B cell (primary cell): ENCODE data around the gene RPRD1B. TPM values are rescaled to one million over a fixed set of nuclear protein-coding genes. Genes with fewer than 3 reads are reported as not detected.

Experiments
- ATAC-seq: fragments of 200-7000 bp; cut with Tn5 transposase; one replicate; pipeline ENCODE4 v1.10.0; 2021; ENCODE audit warnings: low read depth, mild to moderate bottlenecking, moderate number of reproducible peaks, moderate library complexity
- CTCF ChIA-PET: fragments of 350-600 bp; sonication (Branson Sonifier 250); formaldehyde crosslinking; loops from one replicate; lab custom pipeline; 2021; ENCODE audit warnings: antibody characterized with exemption, inconsistent platforms; lab: Charles Lee
- POLR2A ChIA-PET: fragments of 350-600 bp; sonication (Branson Sonifier 250); formaldehyde crosslinking; loops from one replicate; lab custom pipeline; 2021; ENCODE audit warnings: antibody characterized with exemption; lab: Charles Lee
- DNase-seq: peaks from one replicate; pipeline ENCODE4 v3.0.0; 2013
- H2AFZ ChIP-seq: 2 replicates; pipeline ENCODE4 v1.6.1; 2012; ENCODE audit warnings: mild to moderate bottlenecking, low read depth, low read length; ENCODE audit not compliant: insufficient read depth, poor library complexity, severe bottlenecking
- H3K27ac ChIP-seq, 2 donors: 1 replicate in 1 of 2; 2 replicates in 1 of 2; pipeline ENCODE4 v1.5.1; 2012 to 2013; ENCODE audit warnings: low read length in 2 of 2, mild to moderate bottlenecking in 2 of 2, moderate library complexity in 1 of 2
- H3K27me3 ChIP-seq, 4 experiments: fragments of 200-600 bp in 1 of 4; sonication (generic) in 1 of 4; replicated peaks in 1 of 4; 1 replicate in 2 of 4; 2 replicates in 2 of 4; pipeline versions ENCODE4 v1.6.1 to v1.7.0; 2013 to 2016; ENCODE audit warnings: low read length in 3 of 4, mild to moderate bottlenecking in 2 of 4, mixed read lengths in 1 of 4, moderate library complexity in 1 of 4; ENCODE audit not compliant: insufficient read depth in 4 of 4, control insufficient read depth in 3 of 4; ENCODE audit errors: control extremely low read depth in 1 of 4
- H3K36me3 ChIP-seq, 2 experiments: replicated peaks in 1 of 2; 1 replicate in 1 of 2; 2 replicates in 1 of 2; pipeline versions ENCODE4 v1.6.1 to v1.7.1; 2013; ENCODE audit warnings: low read length in 1 of 2; ENCODE audit not compliant: insufficient read depth in 2 of 2, control insufficient read depth in 1 of 2; ENCODE audit errors: control extremely low read depth in 1 of 2, extremely low read depth in 1 of 2
- H3K4me1 ChIP-seq, 2 donors: fragments of 200-600 bp in 1 of 2; sonication (generic) in 1 of 2; 1 replicate in 1 of 2; 2 replicates in 1 of 2; pipeline versions ENCODE4 v1.5.1 to v1.6.1; 2013 to 2017; ENCODE audit warnings: low read length in 2 of 2; ENCODE audit not compliant: control insufficient read depth in 2 of 2, insufficient read depth in 2 of 2
- H3K4me2 ChIP-seq: replicated peaks from 2 replicates; pipeline ENCODE3; 2012; ENCODE audit warnings: mild to moderate bottlenecking, low read depth, low read length; ENCODE audit not compliant: poor library complexity, severe bottlenecking
- H3K4me3 ChIP-seq, 5 experiments: fragments of 200-600 bp in 1 of 5; sonication (generic) in 1 of 5; 1 replicate in 3 of 5; 2 replicates in 2 of 5; pipeline versions ENCODE4 v1.5.1 to v1.7.0; 2011 to 2016; ENCODE audit warnings: low read length in 4 of 5, mild to moderate bottlenecking in 4 of 5, low read depth in 2 of 5, control low read depth in 1 of 5, moderate library complexity in 1 of 5; ENCODE audit not compliant: insufficient read depth in 1 of 5; ENCODE audit errors: control extremely low read depth in 1 of 5, extremely low read depth in 1 of 5
- H3K79me2 ChIP-seq: fragments of 200-600 bp; sonication (generic); one replicate; pipeline ENCODE4 v1.6.0; 2016; ENCODE audit warnings: low read length; ENCODE audit not compliant: control insufficient read depth, insufficient read depth
- H3K9ac ChIP-seq: fragments of 200-600 bp; sonication (generic); 2 replicates; pipeline ENCODE4 v1.6.1; 2017; ENCODE audit warnings: mild to moderate bottlenecking, low read length, moderate library complexity
- H3K9me3 ChIP-seq, 3 donors: one replicate each; pipeline versions ENCODE4 v1.6.1 to v1.7.1; 2013; ENCODE audit warnings: low read length in 2 of 3; ENCODE audit not compliant: control insufficient read depth in 2 of 3, insufficient read depth in 1 of 3; ENCODE audit errors: control extremely low read depth in 1 of 3
- H4K20me1 ChIP-seq: 2 replicates; pipeline ENCODE4 v1.6.0; 2012; ENCODE audit warnings: mild to moderate bottlenecking, low read length; ENCODE audit not compliant: insufficient read depth, control insufficient read depth, poor library complexity, severe bottlenecking
- H3K27ac Mint-ChIP-seq: one replicate; pipeline ENCODE4 v1.8.0; 2021; ENCODE audit warnings: mixed read lengths
- H3K27me3 Mint-ChIP-seq: one replicate; pipeline ENCODE4 v1.8.0; 2021; ENCODE audit warnings: mixed read lengths
- H3K4me1 Mint-ChIP-seq: one replicate; pipeline ENCODE4 v1.8.0; 2021; ENCODE audit warnings: mixed read lengths
- H3K4me3 Mint-ChIP-seq: one replicate; pipeline ENCODE4 v1.8.0; 2021; ENCODE audit warnings: mixed read lengths
- H3K9me3 Mint-ChIP-seq: one replicate; pipeline ENCODE4 v1.8.0; 2022; ENCODE audit warnings: mixed read lengths; ENCODE audit not compliant: insufficient read depth
- CTCF ChIP-seq: fragments of 200-600 bp; IDR thresholded peaks from one replicate; pipeline ENCODE4 v1.8.0; 2022; ENCODE audit warnings: antibody characterized with exemption, mild to moderate bottlenecking
- EZH2 ChIP-seq: IDR thresholded peaks from 2 replicates; pipeline ENCODE4 v1.6.1; 2012; ENCODE audit warnings: borderline replicate concordance, low read depth, mild to moderate bottlenecking, moderate library complexity, low read length; ENCODE audit not compliant: insufficient read depth, poor library complexity, severe bottlenecking
- WGBS: methylation state at CpG from one replicate; pipeline ENCODE4 v1.1.5; 2013; ENCODE audit warnings: missing lambda C conversion rate; ENCODE audit not compliant: insufficient coverage; 5-methylcytosine and 5-hydroxymethylcytosine counted together
- intact Hi-C: fragments of 100-400 bp; cut with micrococcal nuclease; formaldehyde crosslinking; loops from one replicate; pipeline ENCODE4 v1.10.0; 2022
- polyA plus RNA-seq: library from polyadenylated mRNA; depleted of rRNA; stranded (reverse); fragments of >200 nt; gene quantifications from 2 replicates; pipeline ENCODE4 v1.2.3, GENCODE V29; 2012
- total RNA-seq, 2 donors: library from RNA; stranded (reverse); fragments of 120-200 nt in 1 of 2; gene quantifications; 1 replicate in 1 of 2; 2 replicates in 1 of 2; pipeline versions ENCODE4 v1.2.3 to v1.2.4, GENCODE V29; 2013 to 2022

The RPRD1B gene
- total and polyA plus RNA-seq, 2 donors (not counting 1 experiment from before 2014, with no cell fraction given): 6.0 to 54.9 TPM

DNA sequence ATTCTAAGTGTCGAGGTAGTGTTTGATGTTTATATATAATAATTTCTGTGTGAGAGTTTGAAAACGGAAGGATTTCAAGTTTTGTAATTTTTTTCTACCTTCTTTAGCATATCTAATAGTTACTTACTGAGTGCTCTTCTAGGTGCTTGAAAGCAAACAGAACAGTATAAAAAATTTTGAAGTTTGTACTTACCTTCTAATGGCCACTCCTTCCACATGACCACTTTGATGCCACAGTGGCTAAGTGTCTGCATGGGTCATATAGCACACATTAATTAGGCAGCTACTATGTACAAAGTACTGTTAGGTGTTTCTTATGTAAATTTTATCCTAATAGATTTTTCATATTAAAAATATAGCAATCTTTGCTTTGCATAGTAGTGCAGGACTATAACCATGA is 21.1 kb downstream of the RPRD1B start:
- intact Hi-C loops: no loop called here
- Histone ChIP-seq H3K36me3 (peaks cover 0 to 58% of the 10 kb centered on the region in 2 experiments), H3K27me3 (no peaks in the 10 kb centered on the region), H3K4me2 (no peak overlapping the region), H3K9ac (no peak overlapping the region), H3K4me1 (peaks cover 0 to 3% of the 10 kb centered on the region in 2 donors), H4K20me1 (peaks cover 33% of the 10 kb centered on the region), H3K79me2 (peaks cover 43% of the 10 kb centered on the region), H3K9me3 (no peaks in the 10 kb centered on the region), H3K27ac (no peak overlapping the region), H3K4me3 (no peak overlapping the region), H2AFZ (no peak overlapping the region)
- TF ChIP-seq EZH2 (no peak), CTCF (no peak)
- ATAC-seq: no peak
- no CpG with 5 or more reads among the region's 2 CpGs for WGBS
- Mint-ChIP-seq H3K4me1 (peaks cover 12% of the 10 kb centered on the region), H3K9me3 (no peaks in the 10 kb centered on the region), H3K4me3 (no peak overlapping the region), H3K27me3 (no peaks in the 10 kb centered on the region), H3K27ac (no peak overlapping the region)
- POLR2A ChIA-PET: no interaction called here
- no peak for DNase-seq
- CTCF ChIA-PET: interaction anchor here (0.7 to 19.6 kb wide), 4 partner anchors 10 to 165 kb away, joined by 3 to 494 read pairs (median 3); no protein-coding TSS in a partner anchor

DNA sequence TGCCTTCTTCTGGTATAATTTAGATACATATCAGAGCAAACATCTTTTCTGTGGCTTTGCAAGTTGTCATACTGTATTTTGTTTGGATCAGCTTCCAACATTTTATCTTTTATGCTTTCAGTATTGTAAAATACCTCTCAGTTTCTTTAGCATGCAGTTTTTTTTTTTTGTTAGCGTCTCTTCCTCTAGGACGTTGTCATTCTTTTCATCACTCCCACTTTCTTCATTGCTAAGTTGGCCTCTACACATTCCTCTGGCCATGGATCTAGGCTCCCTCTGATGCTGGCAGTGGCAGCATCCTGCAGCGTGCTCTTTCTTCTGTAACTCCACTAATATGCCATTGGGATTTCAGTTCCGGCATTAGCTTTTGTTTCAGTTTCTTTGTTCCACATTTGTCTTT is 21.7 kb downstream of the RPRD1B start:
- DNase-seq: no peak
- H3K9me3 ChIP-seq: no peaks in the 10 kb centered on the region
- intact Hi-C loops: no loop called here
- H3K4me3 ChIP-seq: no peak overlapping the region
- peaks cover 4 to 58% of the 10 kb centered on the region in 2 experiments for H3K36me3 ChIP-seq
- H2AFZ ChIP-seq: no peak overlapping the region
- no peak overlapping the region for H3K9ac ChIP-seq
- no peaks in the 10 kb centered on the region for H3K27me3 ChIP-seq
- peaks cover 12% of the 10 kb centered on the region for H3K4me1 Mint-ChIP-seq
- no peaks in the 10 kb centered on the region for H3K27me3 Mint-ChIP-seq
- H3K4me3 Mint-ChIP-seq: no peak overlapping the region
- H3K4me2 ChIP-seq: no peak overlapping the region
- peaks cover 29% of the 10 kb centered on the region for H4K20me1 ChIP-seq
- 83% methylated on average over 4 of the region's 4 CpGs for WGBS
- peaks cover 0 to 3% of the 10 kb centered on the region in 2 donors for H3K4me1 ChIP-seq
- no peak overlapping the region for H3K27ac Mint-ChIP-seq
- ChIA-PET CTCF (interaction anchor here (0.7 to 19.6 kb wide), 5 partner anchors 11 to 164 kb away, joined by 3 to 494 read pairs (median 3); no protein-coding TSS in a partner anchor), POLR2A (no interaction called here)
- ATAC-seq: no peak
- no peaks in the 10 kb centered on the region for H3K9me3 Mint-ChIP-seq
- no peak overlapping the region for H3K27ac ChIP-seq
- H3K79me2 ChIP-seq: peaks cover 37% of the 10 kb centered on the region
- TF ChIP-seq EZH2 (no peak), CTCF (no peak)
